DOHH2 (cell line): ENCODE results near the gene MIS18A.

Source experiments
- EZH2phosphoT487 ChIP-seq: fragments of 200-600 bp; sonication (generic); IDR thresholded peaks from 2 replicates; pipeline ENCODE4 v1.6.1; 2017; ENCODE audit warnings: borderline replicate concordance, mild to moderate bottlenecking, antibody characterized with exemption, low read length, moderate library complexity, mixed read lengths
- TF ChIP-seq, protein P1 (sequence below): fragments of 200-600 bp; sonication (generic); IDR thresholded peaks from one replicate; pipeline ENCODE4 v1.5.1; 2014; ENCODE audit warnings: antibody characterized with exemption, mild to moderate bottlenecking, low read depth, low read length; ENCODE audit not compliant: poor library complexity, severe bottlenecking

DNA sequence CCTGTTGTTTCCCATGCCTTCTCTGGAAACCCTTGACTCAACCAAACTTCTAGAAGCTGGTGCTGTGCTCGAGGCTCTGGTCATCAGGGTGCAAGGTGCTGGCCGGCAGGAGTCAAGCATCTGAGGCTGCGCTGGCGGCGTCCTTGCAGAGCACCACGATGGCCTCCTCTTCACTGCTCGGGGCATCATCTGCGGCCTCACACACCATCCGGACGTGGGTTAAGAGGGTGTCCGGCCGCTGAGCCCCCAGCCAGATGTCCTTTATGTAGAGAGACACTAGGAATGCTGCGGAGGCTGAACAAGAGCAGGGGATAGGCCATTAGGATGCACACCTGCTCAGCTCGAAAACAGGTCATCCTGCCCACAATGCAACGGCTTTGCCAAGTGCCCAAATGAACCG, 36.0 kb upstream of the MIS18A start:
- TF ChIP-seq, protein P1, sequence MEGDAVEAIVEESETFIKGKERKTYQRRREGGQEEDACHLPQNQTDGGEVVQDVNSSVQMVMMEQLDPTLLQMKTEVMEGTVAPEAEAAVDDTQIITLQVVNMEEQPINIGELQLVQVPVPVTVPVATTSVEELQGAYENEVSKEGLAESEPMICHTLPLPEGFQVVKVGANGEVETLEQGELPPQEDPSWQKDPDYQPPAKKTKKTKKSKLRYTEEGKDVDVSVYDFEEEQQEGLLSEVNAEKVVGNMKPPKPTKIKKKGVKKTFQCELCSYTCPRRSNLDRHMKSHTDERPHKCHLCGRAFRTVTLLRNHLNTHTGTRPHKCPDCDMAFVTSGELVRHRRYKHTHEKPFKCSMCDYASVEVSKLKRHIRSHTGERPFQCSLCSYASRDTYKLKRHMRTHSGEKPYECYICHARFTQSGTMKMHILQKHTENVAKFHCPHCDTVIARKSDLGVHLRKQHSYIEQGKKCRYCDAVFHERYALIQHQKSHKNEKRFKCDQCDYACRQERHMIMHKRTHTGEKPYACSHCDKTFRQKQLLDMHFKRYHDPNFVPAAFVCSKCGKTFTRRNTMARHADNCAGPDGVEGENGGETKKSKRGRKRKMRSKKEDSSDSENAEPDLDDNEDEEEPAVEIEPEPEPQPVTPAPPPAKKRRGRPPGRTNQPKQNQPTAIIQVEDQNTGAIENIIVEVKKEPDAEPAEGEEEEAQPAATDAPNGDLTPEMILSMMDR = no peak
- no peak for TF ChIP-seq EZH2phosphoT487
